ENCODE data around the gene VMA21.

The VMA21 gene, protein sequence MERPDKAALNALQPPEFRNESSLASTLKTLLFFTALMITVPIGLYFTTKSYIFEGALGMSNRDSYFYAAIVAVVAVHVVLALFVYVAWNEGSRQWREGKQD

DNA sequence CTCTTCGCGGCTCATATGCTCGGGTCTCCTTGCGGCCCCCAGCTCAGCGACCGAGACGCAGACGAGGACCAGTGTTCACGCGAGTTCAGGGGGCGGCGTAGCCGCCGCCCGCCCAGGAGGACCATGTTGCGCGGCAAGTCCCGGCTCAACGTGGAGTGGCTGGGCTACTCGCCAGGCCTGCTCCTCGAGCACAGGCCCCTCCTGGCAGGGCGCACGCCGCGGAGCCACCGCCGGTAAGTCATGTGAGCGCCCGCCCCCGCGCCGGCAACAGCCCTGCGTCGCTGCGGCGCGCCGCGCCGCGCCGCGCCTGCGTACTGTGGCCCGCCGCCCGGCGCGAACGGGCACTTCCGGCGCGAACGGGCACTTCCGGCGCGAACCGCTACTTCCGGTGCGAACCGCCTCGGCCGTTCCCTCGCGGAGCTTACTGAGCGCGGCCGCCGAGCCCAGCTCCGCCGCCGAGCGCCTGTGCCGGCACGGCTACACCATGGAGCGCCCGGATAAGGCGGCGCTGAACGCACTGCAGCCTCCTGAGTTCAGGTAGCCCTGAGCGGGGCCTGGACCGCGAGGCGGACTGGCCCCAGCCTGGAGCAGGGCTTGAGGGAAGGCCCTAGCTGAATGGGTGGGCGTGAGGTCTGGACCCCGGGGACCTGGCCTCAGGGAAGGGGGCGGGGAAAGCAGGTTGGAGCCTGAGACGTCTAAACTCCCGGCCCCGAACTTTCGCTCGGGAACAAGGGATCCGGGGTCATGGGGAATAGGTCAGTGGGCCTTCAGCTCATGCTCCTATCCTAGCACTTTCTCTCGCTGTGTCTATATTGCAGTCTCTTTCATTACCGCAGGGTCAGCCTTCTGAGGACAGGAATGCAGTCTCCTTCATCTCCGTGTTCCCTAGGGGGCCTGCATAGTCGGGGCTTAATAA is at the start of gene VMA21:
TSS of gene VMA21 (plus strand) at position 382 of the 916 bp plus-strand sequence. CDS start at position 485, 103 bp downstream.
- DNase-seq (ENCODE audit: insufficient read length, low spot score) (peak; percentile 46), FAIRE-seq (peak; percentile 75)

DNA sequence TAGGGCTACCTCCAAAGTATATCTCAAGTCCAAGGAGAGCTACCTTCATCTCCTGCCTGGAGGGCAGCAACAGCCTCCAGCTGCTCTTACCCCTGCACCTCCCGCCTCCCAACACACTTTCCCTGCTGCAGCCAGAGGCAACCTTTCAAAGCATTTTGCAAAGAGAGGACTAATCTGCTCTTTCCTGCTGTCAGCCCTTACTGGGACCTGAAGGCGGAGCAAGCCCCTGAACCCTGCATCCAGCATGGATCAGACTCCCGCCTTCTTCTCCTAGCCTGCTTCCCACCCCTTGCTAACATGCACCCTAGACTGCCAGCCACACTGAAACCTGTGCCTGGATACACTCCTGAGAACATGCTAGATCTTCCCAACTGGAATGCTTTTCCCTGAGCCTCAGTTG is 37.7 kb upstream of the VMA21 start:
- FAIRE-seq (no peak), DNase-seq (ENCODE audit: insufficient read length, low spot score) (no peak)

DNA sequence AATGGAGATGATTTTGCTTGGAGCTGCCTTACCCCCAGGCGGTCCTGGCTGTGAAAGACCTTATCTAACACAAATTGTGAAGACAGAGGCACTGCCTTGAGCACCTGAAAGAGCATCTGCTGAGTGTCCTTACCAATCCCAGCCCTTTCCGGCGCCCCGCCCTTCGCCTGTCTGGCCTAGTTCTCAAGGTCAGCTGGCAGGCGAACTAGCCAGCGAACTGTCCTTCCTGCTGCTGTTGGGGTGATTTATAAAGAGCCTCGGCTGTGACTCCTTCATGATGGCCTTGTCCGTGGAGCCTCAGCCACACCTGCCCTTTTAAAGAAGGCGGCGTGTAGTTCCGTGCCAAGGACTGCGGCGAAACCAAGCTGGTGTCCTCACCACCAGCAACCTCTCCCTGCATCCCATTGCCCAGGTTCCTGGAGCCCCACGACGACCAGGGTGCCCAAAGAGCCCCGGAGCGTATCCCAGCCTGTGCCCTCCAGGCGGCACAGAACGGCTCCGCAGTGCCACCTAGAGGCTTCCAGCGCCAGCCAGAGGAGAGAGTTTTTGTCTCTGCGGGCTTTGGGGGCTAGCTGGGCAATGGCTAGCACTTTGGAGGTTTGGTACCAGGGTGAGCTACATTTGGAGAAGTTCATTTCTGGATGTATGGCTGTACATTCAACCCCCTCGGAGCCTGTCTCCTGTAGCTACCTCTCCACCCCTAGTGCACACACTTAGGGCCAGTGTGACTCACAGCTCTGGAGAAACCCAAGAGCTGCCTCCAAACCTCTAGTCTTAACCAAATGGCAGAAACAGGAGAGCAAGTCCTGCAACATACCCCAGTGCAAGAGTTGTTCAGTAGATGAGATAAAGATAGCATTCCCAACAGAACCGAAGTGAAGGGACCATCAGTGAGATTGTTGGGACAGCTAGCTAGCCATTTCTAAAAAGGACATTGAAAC is 36.8 kb upstream of the VMA21 start:
- DNase-seq (ENCODE audit: insufficient read length, low spot score) (peak; percentile 5), FAIRE-seq (peak; percentile 74)

DNA sequence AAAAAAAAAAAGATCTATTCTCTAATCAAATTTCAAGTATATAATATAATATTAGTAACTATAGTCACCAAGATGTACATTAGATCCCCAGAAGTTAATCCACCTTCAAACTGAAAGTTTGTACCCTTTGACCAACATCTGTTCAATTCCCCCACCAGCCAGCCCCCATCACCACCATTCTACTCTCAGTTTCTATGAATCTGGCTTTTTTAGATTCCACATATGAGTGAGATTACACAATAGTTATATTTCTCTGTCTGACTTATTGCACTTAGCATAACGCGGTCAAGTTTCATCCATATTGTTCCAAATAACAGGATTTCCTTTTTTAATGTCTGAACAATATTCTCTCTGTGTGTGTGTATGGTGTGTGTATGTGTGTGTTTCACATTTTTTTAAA is 33.7 kb upstream of the VMA21 start:
- DNase-seq (ENCODE audit: insufficient read length, low spot score) = no peak
- FAIRE-seq = no peak

DNA sequence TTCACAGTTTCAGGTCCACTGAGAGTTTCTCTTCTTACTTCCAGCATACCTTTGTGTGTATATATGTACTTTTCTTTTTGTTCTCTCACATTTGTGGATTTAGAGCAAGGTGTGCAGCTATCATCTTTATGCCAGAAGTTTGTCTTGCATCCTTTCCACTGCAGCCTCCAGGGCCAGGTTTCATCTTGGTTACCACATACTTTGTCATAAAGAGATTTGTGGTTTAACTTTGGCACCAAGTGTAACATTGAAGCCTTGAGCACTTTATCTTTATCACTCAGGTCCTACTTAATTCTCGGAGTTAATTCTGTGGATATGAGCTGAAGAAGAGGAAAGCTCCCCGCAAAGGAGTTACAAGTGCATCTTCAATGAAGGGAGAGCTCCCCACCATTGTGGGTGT is 31.4 kb upstream of the VMA21 start:
- DNase-seq (ENCODE audit: insufficient read length, low spot score) (no peak), FAIRE-seq (no peak)

DNA sequence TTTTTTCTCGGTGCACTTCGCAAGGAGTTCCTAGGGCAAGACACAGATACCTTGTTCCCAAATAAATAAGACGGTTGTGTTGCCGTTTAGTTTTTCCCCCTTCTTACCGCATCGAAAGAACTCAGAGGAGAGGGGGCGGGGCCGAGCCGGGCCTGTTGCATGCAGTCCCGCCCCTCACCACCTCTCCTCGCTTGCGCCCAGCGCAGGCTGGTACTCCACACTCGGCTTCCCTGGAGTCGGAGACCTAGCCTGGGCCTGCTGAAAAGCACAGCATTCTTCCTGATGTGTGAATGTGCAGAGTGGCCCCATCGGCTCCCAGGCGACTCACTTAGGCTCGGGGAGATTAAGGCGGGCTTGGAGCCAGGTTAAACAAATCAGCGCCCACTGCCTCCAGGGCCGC is 26.1 kb upstream of the VMA21 start:
- DNase-seq (ENCODE audit: insufficient read length, low spot score) (no peak), FAIRE-seq (no peak)

DNA sequence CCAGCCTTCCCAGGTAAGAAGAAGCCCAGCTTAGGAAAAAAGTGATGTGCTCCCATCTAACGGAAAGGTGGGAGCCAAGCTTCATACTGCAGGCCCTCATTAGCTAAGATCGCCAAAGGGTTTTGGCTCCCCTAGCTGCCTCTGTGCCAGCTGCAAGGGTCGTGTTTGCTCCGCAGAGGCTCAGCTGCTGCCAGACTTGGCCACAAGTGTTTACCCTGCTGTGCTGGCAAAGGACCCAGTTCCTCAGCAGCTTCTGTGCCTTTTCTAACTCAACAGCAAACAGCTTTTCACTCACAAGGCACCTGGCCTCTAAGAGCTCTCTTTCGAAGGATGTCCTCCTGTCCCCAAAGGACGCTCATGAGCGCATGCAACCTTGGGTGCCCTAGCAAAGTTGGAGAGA is 12.2 kb upstream of the VMA21 start:
- no peak for FAIRE-seq
- DNase-seq (ENCODE audit: insufficient read length, low spot score) = no peak

DNA sequence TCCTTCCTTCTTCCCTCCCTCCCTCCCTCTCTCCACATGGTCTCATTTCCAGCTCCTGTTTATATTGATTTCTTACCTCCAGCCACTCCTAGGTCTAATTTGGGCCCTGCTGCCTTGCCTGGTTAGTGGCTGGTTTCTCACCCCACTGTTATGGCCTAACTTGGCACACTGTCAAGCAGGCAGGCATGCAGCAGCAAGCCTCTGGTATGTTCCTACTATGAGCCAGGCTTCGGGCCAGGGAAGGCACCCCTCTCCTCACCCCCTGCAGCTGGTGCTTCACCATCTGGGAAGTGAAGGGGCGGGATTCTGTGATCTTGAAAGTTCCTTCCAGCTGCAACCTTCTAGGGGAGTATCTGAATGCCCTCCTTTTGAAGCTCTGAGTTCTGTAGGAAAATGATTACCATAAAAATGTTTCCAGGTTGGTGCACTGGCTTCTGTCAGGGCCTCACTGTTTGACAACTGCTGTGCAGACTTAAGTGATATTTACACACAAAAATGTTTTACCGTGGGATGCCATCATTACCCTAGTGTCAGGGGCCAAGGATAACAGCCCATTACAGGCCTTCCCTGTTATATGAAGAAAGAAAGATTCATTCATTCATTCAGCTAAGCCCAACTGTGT is 10.1 kb upstream of the VMA21 start:
- no peak for DNase-seq (ENCODE audit: insufficient read length, low spot score)
- no peak for FAIRE-seq

DNA sequence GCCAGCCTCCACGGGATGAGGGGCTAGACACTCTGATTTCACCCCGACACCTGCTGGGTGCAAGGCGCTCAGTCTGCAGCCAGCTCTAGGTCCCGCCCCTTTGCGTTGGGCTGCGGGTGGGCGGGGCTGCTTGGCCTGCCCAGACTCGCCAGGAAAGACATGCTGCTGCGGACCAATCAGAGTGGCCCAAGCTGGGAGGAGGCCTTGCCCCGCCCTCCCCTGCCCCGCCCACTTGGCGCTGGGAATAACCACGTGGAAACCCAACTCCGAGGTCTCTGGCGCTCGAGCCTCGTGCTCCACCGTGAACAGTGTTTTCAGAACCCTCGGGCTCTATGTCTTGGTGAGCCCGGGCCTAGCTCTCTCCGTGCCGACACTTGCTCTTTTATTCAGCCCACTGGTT is 5.3 kb upstream of the VMA21 start:
- no peak for FAIRE-seq
- DNase-seq (ENCODE audit: insufficient read length, low spot score) = no peak

DNA sequence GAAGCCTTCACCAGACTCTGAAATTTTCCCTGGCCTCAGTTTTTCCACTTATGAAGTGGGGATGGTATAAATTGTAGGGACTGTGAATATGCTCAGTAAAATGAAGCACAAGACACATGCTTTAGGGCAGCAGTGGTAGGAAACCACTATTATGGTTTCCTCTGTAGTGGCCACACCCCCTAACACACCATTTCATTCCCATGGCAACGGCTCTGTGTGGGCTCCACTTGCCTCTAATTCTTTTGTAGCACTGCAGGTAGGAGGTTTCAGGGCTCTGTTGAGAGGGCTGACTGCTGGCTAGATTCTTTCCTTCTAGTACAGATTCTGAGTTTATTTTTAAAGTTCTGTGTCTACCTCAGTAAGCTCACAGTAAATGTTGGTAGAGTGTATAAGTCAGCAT is 3.5 kb upstream of the VMA21 start:
- FAIRE-seq (peak; percentile 55), DNase-seq (ENCODE audit: insufficient read length, low spot score) (peak; percentile 1)

DNA sequence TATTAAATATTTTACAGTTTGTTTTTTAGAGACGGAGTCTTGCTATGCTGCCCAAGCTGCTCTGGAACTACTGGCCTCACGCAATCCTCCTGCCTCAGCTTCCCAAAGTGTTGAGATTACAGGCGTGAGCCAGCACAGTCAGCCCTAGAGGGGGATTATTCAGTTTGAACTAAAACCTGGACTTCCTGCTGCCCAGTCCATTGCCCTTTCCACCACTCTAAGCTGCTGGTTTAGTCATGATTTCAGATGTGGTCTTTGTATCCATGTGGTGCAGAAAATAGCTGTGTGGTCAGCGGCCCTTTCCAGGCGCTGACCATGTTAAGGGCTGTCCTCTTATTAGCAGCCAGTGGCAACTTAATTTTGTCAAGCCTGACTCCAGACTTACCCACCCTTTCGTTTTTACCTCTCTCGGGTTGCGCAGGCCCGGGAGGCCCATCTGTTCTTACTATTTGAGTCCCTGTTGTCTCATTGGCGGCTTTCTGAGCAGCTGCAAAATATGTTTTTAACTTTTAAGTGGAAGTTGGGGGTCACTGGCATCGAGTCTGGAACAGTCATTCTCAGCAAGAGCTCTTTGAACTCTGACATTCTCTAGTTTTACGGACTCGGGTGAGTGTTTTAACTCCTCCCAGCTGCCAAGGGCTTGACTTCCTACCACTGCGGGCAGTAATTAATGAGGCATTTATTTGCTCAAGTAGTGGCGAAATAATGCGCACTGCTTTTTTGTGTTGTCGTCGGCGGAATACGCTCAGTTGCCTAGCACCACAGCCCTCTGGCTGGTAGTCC is 773 bp upstream of the VMA21 start:
- FAIRE-seq = peak; percentile 28
- DNase-seq (ENCODE audit: insufficient read length, low spot score) = peak; percentile 3

DNA sequence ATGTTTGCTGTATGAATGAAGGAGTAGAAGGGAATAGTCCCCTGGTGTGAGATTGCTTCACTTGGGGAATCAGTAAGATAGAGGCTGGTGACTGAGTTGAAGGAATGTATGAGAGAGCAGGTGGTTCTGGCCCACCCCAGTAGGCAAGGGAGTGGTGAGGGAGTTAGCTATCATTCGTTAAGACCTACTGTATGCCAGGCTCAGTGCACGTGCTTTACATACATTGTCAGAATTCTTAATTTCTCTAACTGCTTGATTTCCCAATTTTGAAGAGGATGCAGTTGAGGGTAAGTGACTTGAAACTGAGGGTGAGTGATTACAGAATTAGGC is 700 bp downstream of the VMA21 start:
- no peak for DNase-seq (ENCODE audit: insufficient read length, low spot score)
- no peak for FAIRE-seq

DNA sequence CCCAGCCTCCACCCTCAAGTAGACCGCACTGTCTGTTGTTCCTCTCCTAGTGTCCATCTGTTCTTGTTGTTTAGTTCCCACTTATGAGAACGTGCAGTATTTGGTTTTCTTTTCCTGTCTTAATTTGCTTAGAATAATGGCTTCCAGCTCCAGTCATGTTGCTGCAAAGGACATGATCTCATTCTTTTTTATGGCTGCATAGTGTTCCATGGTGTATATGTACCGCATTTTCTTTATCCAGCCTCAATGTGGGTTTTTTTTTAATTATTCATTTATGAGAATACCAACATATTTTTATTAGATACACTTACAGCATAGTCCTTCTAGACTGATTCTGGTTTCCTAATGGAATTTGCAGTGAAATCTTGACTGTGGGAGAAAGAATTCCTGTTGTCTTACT is 1.3 kb downstream of the VMA21 start:
- DNase-seq (ENCODE audit: insufficient read length, low spot score) (no peak), FAIRE-seq (no peak)

DNA sequence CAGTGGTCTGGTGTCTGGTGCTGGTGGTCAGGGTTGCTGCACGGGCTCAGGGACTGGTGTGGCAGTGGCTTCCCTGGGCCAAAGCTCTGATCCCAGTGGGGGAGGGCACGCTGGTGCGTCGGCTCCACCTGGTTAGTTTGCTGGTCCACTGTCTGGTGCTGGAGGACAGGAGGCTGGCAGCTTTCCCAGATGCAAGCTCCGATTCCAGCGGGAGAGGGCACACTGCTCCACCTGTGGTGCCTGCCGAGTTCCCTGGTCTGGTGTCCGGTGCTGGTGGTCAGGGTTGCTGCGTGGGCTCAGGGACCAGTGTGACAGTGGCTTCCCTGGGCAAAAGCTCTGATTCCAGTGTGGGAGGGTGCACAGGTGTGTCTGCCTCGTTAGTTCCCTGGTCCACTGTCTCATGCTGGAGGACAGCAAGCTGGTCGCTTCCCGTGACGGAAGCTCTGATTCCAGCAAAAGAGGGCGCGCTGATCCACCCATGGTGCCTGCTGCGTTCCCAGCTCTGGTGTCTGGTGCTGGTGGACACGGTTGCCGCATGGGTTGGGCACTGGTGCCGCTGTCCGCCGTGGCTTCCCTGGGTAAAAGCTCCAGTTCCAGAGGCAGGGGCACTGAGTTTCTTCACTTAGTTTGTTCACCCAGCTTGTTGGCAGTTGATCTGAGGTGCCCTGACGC is 5.8 kb downstream of the VMA21 start:
- FAIRE-seq = no peak
- no peak for DNase-seq (ENCODE audit: insufficient read length, low spot score)

DNA sequence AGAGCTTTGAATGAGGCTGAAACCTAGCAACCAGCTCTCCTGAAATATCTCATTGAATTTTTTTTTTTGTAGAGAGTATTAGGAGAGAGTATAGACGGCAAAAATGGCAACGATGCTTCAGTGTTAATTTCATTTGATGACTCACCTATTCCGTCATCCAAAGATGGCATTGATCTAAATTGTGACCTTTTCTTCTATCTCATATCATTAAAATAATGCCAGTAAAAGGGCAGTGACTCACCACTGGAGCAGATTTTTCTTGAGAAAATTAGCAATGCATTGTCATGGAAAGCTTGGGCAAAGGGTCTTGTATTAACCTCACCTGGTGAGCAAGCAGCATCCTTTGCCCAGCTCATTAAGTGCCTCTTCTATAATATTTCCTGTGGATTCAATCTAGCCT is 19.6 kb downstream of the VMA21 start:
- DNase-seq (ENCODE audit: insufficient read length, low spot score) (no peak), FAIRE-seq (no peak)

DNA sequence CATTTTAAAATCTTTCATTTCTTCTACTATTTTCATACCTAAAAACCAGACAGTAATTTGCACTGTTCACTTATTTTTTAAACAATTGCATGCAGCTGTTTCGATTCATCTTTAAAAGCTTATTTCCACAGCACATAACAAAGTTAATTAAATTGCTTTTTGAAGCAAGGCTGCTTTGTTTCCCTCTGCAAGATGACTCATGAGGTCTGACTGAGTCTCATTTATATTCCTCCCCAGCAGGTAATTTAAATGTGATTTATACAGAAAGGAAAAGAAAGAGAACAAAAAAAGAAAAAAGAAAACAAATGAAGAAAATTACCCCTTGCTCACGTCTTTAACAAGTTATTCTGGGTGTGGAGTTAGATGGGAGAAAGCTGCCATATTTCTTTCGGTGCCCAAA is 22.8 kb downstream of the VMA21 start:
- FAIRE-seq = no peak

DNA sequence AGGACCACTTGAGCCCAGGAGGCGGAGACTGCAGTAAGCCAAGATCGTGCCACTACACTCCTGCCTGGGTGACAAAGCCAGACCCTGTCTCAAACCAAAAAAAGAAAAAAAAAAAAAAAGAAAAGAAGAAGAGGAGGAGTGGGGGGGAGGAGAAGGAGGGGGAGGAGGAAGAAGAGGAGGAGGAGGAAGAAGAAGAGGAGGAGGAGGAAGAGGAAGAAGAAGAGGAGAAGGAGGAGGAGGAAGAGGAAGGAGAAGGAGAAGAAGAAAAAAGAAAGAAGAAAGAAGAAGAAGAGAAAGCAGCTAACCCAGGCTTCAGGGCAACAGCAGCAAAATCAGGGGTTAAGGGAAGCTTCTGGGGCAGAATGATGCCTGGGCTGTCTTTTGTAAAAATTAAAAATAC is 27.5 kb downstream of the VMA21 start:
- FAIRE-seq (no peak), DNase-seq (ENCODE audit: insufficient read length, low spot score) (no peak)

More for the DNA sequence above, 22.8 kb downstream of the VMA21 start:
- no peak for DNase-seq (ENCODE audit: insufficient read length, low spot score)

DNA sequence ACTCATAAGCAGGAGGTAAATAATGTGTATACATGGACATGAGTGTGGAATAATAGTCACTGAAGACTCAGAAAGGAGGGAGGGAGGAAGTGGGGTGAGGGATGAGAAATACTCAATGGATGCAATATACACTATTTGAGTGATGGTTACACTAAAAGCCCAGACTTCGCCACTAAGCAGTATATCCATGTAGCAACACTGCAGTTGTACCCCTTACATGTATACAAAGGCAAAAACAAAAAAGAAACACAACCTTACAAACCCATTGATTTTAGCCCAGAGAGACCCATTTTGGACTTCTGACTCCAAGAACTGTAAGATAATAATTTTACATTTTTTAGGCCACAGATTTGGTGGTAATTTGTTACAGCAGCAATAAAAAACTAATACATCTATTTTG is 51.5 kb downstream of the VMA21 start:
- FAIRE-seq (no peak), DNase-seq (ENCODE audit: insufficient read length, low spot score) (no peak)

DNA sequence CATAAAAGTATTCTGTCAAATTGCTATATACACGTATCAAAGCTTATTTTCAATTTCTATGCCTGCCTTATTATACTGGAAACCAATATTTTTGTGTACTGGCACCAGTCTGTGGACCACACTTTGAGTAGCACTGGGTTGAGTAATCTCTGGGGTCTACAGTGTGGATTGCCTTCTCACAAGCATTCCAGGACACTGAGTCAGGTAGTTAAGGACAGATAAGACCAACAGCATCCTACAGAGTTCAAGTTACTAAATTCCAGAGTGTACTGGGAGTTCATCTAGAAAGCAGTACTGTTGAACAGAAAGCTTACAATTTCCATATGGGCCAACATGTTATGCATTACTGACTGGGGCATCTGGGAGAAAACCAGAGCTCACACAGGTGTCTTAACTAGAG is 61.8 kb downstream of the VMA21 start:
- no peak for DNase-seq (ENCODE audit: insufficient read length, low spot score)
- FAIRE-seq = peak; percentile 35
